Activated CD4-positive, alpha-beta T cell treated with anti-CD3 and anti-CD28 coated beads, Interleukin-2, amount 50 U/mL, for 48 hours (primary cell): Measurements from ENCODE around the gene PLA2G5.

Experiments used
- DNase-seq, 2 experiments: peaks; one replicate each; pipeline ENCODE4 v3.0.0-alpha.2; 2020

The PLA2G5 gene

DNA sequence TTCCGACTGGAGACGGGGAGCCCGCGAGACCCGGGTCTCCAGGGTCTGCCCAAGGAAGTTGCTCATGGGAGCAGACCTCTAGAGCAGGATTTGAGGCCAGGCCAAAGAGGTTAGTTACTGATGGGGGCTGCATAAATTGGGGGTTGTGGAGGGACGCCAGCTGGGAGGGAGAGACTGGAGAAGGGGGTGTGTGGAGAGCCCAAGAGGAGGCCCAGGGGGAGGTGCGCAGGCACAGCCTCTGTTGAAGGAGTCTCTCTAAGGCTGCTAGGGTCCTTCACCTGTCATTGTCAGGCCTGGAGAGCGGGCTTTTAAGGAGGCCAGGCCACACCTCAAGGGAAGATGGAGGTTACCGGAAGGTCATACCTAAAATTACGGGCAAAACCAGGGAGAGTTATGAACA, 363 bp downstream of the PLA2G5 start:
- DNase-seq, result no peak

- no peak for DNase-seq
Measured at GRCh38 chr1:20071416-20071815, 1.4 kb downstream of the PLA2G5 start.

GRCh38 chr1:20072771-20073170, 2.8 kb downstream of the PLA2G5 start:
- DNase-seq, result no peak

- no peak for DNase-seq
Measured at GRCh38 chr1:20073256-20073655, 3.3 kb downstream of the PLA2G5 start.

- no peak for DNase-seq
Measured at GRCh38 chr1:20074055-20074724, 4.2 kb downstream of the PLA2G5 start.

DNA sequence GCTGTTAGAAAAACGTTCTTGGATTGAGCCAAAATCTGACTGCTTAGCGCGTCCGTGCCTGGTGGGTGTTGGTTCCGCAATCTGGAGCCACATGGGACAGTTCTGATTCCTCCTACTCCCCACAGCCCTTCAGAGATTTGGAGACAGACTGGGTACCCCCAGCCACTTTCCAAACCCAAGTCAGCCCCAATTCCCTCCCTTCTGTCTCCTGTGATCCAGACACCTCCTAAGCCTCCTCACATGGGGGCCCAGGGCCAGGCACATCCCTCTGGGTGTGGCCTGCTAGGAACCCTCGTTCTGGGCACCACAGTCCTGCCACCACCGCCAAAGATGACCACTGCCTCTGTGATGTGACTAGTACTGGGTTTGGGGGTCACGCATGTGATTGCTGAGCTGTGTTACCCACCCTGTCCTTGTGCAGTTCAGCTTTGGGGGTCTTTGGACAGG, 4.8 kb downstream of the PLA2G5 start:
- no peak for DNase-seq

- no peak for DNase-seq
Measured at GRCh38 chr1:20075345-20075744, 5.4 kb downstream of the PLA2G5 start.

DNA sequence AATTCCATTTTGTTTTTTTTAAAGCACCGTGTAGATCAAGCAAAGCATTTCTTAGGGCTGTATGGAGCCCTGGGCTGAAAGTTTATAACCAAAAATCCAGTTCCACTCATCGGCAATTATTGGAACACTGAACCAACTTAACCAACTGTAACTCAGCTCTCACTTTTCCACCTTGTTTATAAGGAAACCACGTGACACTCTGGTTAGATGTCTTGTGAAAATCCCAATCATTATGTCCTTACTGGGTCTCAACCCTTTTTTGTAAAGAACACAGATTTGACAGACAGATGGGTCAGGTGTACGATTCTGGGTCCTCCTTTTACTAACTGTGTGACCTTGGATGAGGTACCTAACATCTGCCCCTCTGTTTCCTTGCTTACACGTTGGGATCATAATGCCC, 6.2 kb downstream of the PLA2G5 start:
- no peak for DNase-seq

- no peak for DNase-seq
Measured at GRCh38 chr1:20076710-20077461, 6.9 kb downstream of the PLA2G5 start.

GRCh38 chr1:20078171-20078651, 8.2 kb downstream of the PLA2G5 start:
- no peak for DNase-seq

- DNase-seq, result no peak
Measured at GRCh38 chr1:20078711-20079110, 8.7 kb downstream of the PLA2G5 start.

DNA sequence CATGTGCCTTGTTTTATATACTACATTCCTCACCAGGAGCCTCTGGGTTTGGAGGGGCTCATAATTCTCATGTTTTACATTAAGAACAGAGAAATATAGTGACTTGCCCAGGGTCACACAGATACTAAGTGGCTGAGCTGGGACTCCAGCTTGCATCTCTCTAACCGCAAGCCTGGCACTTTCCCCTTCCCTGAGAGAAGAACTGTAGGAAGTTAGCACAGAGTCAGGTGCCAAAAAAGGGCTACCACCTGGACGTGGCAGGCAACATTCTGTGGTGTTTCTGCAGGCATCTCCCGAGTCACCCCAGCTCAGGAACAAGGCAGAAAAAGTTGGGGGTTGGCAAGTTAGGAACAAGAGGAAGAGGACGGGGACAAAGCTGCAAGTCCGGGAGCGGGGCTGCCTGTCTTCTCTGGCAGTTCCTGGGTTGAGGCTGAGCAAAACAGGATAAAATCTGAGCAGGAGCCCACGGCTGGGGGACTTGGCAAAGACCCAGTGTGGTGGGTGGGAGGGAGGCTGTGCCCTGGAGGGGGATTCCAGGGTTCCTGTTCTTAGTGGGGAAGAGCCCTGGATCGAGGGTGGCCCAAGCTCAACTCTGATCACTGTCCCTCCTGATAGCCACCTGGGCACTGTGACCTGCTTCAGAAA, 9.8 kb downstream of the PLA2G5 start:
- DNase-seq, result no peak

DNA sequence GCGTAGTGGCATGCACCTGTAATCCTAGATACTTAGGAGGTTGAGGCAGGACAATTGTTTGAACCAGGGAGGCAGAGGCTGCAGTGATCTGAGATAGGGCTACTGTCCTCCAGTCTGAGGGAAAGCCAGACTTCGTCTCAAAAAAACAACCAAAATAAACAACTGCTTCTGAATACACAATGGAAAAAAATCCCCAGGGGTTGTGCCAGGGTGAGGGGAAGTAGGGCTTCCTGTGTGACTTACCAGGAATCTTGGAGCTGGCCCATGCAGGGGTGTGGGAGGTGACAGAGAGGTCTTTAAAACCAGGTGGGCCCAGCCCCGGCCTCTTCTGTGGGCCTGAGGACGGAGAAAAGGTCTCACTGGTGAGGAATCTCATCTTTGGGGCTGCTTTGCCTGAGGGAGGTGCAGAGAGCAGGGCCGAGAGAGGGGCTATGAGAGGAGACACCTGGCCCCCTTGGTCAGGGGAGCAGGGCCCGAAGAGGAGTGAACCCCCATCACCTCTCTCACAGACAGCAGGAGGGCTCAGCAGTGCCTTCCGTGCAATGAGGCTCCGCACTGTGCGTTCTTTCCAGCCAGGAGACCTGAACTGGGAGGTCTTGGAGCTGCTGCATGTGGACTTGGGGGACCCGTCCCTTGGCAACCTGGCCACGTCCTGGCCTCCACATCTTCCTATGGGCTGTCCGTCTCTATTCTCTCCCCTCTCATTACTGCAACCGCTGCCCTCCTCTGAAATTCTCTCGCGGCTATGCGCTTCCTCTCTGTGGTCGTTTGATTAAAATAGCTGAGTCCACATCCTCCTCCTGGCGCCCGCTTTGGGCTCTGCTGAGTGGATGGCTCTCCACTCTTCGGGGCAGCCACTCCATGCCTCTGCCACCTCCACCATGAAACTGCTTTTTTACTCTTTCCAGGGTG, 10.7 kb downstream of the PLA2G5 start:
- no peak for DNase-seq

DNA sequence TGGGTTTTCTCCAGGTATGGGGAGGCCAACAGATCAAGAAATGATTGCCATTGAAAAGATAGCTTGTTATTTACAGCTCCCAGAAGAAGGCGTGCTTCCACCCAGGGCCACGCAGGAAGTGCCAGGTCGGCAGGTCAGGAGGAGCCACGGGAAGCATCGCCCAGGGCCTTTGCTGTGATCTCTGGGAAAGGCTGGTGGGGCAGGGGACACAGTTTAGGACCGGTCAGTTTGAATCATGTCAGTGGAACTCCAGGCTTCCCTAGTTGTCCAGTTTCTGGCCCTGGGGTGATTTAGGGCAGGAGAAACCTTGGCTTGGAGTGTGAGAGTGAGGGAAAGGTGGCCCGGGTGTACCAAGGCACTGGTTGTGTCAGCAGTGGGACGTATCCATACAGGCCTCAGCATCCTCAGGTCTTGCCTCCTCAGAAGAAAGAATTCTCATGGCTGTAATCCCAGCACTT, 11.4 kb downstream of the PLA2G5 start:
- DNase-seq, result no peak

DNA sequence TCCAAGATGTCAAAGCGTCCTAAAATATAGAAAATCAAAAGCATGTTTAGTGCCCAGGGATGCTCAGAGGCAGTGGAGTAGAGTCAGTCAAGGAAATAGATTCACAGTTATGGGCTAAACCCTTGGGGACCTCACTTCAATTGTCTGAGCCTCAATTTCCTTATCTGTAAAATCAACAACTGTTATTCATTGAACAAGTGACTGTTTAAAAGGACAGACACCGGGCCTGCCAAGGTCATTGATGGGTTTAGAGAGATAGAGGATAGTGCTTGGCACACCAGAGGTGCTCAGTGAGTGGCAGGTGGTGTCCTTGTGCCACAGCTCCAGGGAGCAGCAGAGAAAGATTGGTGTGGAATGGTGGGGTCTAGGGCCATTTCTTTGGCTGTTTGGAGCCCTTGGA, 12.8 kb downstream of the PLA2G5 start:
- DNase-seq, result no peak

DNA sequence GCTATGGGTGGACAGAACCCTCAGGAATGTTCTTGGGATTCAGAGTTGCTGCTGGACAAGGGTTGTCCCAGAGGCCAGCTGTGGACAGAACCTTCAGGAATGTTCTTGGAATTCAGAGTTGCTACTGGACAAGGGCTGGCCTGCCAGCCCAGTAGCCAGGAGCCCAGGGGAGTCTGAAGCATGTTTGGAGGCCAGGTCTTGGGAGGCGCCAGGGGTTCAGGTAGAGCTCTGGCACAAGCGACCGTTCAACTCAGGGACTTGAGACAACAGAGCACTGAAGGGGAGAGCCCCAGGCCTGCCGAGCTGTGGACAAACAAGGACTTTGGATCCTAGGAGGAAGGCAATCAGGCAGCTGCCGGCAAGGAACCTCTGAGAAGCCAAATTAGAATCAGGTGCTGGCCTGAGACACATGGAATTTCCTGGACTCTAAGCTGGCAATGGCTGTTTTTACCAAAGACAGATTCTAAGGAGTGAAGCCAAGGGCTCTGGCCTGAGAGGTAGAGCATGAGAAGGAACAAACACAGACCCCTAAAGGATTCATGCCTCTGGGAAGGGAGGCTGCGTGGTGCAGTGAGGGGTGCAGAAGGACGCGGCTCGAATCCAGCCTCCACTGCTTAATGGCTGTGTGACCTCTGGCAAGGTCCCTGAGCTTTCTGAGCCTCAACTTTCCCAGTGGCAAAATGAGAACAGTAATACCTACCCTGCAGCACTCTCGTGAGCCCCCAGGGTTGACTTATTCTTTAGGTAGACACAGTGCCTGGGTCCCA, 13.4 kb downstream of the PLA2G5 start:
- DNase-seq, result no peak

DNA sequence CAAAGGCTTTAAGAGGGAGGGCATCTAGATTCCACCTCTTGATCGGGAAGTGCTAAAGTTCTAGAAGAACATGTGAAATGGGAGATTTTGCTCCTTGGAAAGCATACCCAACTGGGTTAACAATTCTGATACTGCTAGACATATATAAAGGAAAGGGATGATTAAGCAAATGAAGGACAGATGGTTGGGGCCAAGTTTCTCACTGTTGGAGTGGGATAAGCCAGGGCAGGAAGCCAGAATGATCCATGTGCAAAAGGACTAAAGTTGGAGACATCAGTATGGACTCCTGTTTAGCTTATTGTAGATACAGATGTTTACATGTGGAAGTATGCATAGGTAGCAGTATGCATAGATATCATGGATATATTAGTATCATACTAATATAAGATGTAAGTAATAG, 16.8 kb downstream of the PLA2G5 start:
- DNase-seq, result no peak

DNA sequence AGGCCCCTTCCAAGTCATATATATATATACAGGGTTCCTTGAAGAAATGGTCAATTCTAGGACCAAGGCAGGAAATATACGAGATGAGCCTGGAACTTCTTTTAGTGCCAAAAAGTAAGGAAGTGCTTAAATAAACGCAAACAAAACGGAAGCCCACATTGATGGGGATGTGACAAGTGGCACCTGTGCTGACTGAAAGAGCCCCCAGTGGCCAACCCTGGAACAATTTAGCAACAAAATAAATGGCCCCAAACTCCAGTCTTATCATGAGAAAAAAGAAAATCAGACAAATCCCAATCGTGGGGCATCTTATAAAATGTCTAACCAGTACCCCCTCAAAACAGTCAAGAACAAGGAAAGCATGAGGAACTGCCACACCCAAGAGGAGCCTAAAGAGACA, 17.7 kb downstream of the PLA2G5 start:
- DNase-seq, result no peak

DNA sequence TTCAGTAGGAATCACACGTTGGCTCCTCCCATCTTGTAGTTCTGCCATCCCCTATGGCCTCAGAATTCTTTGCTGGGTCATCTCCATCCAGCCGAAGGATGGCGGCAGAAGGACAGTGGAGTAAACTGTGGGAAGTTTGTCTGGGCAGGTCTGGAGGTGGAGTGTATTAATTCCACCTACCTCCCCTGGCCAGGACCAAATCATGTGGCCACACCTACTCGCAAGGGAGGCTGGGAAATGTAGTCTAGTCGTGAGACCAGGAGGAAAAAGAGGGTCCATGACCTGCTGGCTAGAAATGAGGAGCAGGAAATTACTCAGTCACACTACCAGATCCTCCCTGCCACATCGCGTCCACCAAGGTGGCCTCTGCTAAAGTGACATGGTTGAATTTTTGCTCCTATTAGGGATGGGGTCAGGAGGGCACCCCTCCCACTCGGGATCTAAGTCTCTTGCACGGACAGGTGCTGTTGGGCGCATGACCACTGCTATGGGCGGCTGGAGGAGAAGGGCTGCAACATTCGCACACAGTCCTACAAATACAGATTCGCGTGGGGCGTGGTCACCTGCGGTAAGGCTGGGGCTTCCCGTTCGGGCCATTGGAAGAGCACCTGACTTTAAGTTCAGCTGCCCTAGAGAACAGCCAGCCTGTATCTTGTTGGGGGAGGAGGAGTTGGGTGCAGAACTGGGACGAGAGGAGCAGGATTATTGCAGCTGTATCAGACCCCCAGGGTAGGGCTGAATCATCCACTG, 19.5 kb downstream of the PLA2G5 start:
- no peak for DNase-seq

- DNase-seq, result no peak
Measured at GRCh38 chr1:20090119-20090518, 20.1 kb downstream of the PLA2G5 start.

- no peak for DNase-seq
Measured at GRCh38 chr1:20090641-20091040, 20.6 kb downstream of the PLA2G5 start.
